ENCODE measurements around the gene RBM38.

The RBM38 gene

GRCh38 chr20:57456116-57456515 is 64.9 kb downstream of the RBM38 start:
- DNase-seq, result no peak

GRCh38 chr20:57457243-57458095 is 66.3 kb downstream of the RBM38 start:
- DNase-seq, result no peak

DNA sequence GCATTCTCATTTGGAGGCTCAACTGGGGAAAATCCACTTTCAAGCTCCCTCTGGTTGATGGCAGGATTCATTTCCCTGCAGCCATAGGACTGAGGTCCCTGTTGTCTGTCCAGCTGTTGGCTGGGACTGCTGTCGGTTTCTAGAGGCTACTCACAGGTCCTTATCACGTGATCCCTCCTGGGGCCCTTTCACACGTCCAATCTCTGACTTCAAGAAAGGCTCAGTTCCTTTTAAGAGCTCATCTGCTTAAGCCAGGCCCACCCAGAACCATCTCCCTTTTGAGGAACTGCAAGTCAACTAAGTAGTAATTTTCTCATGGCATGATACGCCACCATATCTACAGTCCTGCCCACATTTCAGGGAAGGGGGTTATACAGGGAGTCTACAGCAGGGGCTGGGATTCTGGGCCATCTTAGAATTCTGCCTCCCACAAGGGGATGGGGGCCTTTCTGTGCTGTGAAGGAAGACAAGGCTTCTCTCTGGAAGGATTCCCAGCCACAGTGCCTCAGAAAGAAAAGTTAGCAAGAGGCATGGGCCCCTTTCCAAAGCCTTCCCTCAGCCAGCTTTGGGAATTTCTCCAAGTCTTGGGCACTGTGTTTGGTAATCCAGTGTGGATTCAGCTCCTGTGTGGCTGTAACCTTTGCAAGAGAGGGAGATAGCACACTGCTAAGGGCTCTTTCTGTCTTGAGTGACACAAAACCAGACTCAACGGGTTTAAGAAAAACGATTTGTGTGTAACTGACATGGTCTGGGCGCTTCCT is 67.4 kb downstream of the RBM38 start:
- no peak for DNase-seq
